NCI-H1694 (cell line): Measurements from ENCODE around the gene ATP5F1B.

Experiments used
- DNase-seq: peaks from one replicate; lab custom pipeline; 2025; lab: John Stamatoyannopoulos, UW

ATP5F1B gene

DNA sequence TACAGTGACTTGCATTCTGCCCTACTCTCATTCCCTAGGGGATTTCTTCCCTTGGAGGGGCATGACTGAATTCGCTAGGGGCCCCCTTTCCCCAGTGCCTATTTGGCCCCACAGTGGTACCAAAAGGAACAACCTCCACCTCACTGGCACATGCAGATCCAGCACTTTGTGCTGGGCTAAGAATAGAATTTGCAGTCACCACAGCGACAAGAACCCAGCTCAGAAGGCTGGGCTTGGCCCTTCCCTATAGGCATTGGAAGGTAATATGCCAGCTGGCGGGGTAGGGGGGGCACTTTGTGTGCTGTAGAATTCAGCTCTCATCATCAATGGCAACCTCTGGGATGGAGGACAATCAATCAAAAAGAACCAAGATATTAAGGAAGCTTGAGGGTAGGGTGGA is 29.5 kb downstream of the ATP5F1B start:
- no peak for DNase-seq

DNA sequence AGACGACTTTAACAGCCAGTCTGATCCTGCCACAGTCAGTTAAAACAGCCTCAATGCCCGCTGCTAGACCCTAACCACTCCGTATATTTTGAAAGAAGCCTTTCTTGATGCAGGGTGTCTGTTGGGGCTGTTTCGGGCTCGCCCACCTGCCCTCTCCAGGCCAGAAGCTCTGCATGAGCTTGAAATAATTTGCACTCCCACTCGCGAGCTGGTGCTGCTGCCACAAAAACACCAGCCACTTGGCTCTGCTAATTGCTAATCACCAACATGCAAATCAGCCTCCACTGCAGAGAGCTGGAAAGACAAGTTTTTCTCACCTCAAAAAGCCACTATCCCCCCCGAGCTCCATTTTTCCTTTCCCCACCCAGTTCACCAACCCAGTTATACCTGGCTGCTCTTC is 31.2 kb downstream of the ATP5F1B start:
- no peak for DNase-seq

DNA sequence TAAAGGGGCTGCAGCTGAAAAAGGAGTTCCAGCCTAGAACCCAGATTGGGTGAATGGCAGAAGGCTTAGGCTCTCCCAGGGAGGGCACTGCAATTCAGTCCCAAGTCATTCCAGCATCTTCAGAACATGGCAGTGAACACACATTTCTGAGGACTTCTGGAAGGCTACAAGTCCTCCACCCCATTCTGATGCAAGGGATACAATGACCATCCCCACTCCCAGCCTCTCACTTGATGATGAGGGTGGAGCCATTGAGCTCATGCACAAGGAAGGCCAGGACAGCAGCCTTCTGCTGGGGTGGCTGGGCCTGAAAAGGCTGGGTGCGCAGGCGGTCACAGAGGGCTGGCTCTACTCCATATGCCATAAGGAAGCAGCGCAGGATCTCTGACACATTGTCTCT is 41.4 kb downstream of the ATP5F1B start:
- no peak for DNase-seq

DNA sequence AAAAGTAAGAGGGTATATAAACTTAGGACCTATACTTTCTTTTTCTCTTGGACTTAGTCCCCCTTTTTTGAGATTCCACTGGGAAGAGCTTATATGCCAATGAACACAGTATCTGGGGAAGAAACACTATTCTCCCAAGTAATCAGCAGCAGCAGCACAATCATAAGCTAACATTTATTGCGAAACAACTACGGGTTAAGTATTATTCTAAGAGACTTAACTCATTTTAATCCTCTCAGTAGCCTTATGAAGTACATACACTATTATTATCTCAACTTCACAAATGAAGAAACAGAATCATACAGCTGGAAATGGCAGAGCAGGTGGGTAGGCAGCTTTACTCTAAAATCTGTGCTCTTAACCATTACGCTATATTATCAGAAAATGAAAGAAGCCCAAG is 43.5 kb downstream of the ATP5F1B start:
- no peak for DNase-seq

DNA sequence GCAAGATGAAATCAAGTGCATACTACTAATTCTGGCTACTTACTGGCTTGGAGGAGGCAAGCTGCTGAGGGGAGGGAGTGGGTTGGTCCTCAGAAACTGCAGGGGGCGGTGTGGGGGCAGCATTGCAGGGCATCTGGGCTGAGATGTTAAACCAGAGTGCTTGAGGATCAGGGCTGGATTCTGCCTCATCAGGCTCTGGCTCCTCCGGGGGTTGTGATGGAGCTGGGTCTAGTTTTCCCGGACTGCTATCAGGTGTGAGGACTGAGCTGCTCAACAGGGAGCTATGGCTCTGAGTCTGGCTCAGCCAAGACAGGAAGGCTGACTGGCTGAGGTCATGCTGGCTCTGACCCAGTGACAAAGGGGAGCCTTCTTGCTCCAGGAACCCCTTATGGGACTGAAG is 44.3 kb downstream of the ATP5F1B start:
- DNase-seq = no peak

DNA sequence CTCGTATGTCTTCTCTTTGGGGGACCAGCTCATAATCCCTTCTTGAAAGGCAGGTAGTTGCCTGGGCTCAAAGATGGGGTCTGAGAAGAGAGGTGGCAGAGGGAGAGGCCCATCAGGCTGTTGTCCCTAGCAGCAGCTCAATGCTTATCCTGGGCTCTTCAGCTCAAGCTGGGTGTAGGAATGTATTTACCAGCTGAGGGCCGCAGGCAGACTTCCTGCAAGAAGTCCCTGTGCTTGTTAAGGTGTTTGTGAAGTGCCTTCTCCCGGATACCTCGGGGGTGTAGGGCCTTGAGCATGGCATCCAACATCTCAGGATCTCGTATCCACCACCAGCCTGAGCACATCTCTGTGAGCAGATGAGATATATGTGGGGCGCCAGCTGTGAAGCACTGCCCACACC is 45.0 kb downstream of the ATP5F1B start:
- DNase-seq = no peak

DNA sequence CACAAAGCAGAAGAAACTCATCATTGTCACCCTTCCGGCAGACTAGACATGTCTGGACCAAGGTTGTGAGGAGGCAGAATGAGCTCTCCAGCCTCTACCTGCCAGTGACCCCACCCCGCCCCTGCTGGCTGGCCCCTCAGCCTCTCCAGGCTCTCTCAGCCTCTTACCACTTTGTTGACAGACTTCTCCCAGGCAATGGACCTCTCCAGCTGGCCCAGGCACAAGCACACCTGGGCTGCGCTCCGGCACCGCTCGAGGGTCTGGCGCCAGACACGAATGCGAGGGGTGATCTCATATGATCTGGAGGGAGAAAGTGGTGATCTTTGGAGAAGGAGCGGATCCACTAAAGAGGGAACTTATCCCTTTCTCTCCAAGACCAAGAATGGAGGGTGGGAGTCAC is 46.0 kb downstream of the ATP5F1B start:
- no peak for DNase-seq

DNA sequence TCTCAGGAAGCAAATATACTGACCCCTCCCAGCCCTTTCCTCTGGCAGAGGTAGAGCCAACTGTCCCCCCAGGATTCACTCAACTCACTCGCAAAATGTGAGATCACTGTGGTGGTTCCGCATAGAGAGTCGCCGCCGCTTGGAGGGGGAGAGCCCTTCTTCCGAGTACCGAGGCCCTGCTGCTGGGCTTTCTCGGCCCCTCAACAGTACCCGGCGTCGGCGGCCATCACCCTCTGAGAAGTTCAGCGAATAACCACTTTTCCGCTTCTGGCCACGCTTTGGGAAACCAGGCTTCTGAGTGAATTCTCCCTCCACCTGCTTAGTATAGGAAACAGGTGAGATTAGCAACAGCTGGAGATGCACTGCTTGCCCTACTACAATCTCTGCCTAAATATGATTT is 46.7 kb downstream of the ATP5F1B start:
- no peak for DNase-seq

DNA sequence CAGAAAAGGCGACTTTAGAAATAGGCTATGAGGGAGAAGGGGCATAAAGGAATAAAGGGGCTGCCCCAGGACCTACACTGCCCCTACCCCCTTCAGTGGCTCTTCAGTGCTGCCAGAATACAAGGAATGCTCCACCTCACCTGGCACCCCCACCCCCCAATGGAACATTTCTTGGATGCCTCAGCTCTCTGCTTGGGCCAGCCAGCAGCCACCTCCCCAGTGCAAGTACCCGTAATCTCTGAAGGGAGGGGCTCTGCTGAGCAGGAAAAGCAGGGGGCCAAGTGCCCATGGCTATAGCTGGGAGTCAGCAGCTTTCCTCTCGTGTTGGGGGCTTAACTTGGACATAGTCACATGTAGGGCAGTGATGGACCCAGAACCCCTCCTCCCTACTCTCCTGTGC is 49.0 kb downstream of the ATP5F1B start:
- DNase-seq = no peak

DNA sequence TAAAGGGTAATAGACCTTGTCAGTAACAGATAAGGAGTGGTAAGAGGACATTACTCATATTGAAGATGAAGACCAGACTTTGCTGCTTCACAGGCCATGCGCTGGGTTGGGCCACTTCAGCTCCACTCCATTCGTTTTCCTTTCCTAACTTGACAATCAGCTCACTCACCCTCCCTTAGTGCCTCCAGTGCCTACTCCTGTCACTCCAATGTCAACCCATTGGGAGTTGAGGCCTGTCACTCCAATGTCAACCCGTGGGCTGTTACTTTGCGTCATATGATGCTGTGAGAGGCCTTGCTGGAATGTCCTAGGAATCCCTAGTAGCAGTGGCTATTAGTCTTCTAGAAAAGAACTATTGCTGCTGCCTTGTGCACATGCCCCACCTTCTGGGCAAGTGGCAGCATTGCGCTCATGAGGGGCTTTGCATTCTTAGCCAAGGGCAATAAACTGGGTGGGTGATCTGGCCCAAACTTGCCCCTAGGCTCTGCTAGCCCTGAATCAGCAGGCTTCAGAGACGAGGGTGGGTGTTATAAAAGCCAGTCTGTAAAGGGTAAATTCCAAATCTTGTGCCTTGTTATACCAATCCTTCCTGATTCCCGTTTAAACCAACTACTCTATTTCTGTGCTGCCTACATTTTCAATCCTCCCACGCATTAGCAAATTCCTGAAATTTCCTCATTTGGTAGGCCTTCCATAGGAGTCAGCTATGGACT is 51.7 kb downstream of the ATP5F1B start:
- peak; percentile 38 for DNase-seq

DNA sequence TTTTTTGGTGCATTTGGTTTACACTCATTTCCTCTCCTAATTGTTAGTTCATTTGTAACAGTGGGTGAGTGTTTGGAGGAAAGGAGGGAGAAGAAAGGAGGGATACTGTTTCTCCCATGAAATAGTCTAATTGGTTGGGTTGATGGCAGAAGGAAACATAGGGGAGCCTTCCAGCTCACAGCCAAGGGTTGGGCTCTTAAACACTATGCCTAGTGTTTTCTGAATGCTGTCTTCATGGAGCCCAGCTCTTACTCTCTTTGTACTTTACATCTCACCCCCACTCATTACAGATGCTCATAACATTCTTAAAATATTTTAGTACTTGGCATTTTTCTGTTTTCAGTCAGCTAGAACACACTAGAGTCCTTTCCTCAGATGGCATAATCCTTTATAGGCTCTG is 53.8 kb downstream of the ATP5F1B start:
- DNase-seq = no peak

DNA sequence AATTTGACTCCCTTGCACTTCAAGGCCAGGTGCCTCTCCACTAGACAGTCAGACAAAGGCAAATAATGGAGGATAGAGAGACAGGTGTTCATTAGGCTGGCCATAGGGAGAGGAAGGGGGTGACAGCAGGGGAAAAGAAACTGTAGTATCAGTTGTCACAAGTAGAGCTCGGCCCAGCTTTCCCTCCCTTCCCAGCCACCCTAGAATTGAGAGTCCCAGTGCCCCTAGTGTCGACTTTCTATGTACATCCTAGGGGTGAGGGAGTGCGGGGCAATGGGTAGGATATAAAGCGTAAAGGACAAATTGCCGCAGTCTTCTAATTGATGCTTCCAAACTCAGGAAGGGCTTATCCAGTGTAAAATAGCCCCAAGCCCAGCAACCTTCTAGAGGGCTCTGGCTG is 54.7 kb downstream of the ATP5F1B start:
- no peak for DNase-seq

DNA sequence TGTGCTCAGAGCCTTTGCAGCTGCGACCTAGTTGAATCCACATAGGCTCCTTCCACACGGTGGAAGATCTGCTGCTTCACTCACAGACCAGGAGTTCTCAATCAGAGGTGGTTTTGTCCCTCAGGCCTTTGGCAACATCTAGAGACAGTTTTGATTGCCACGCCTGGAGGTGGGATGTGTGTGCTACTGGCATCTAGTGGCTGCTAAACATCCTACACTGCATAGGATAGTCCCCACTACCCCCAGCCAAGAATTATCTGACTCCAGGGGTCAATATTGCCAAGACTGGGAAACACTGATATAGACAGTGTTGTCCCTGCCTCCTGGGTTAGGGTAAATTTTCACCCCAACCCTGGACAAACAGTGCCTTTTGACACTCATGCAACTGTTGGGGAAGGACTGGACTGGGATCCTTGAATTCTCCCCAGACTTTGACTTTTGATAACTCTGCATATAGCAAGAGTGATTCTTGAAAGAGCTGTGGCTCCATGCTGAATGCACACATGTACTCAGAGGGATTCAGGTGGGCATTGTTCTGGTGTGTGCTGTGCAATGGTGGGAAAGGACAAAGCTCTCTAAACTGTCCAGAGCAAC is 55.5 kb downstream of the ATP5F1B start:
- no peak for DNase-seq

DNA sequence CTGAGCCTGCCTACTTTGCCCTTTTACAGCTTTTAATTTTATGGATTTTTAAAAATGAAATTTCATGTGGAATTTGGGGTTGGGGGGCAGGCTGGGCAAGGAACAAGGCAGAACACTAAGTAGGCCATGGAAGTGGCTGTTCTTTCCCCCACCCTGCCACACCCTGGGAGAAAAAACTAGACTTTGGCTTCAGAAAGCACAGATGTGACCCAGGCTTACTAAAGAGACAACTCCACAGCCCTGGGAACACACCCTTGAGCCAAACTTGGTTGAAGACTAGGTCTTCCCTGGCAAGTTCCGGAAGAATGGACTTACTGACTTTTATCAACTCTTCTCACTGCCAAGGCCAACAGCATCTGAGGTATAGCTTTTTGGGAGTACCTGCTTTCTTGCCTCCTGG is 56.0 kb downstream of the ATP5F1B start:
- no peak for DNase-seq
